Spinal cord (tissue), 10 donors: Measurements from ENCODE around the gene NAV3. TPM values are rescaled to one million over a fixed set of nuclear protein-coding genes. Genes with fewer than 3 reads are reported as not detected.
A peak's percentile ranks its signal among the peaks of the same experiment; 100 is the strongest.
"Not testable (repeated sequence)": the region's sequence is repeated elsewhere in the genome, so short reads cannot be mapped to it uniquely, and the experiment has no call there.

Experiments used
- DNase-seq, 6 donors: peaks; one replicate each; pipeline versions ENCODE4 v3.0.0 to v3.0.0-alpha.2; 2013 to 2015; ENCODE audit warnings: low spot score in 6 of 6, low read depth in 4 of 6
- H3K27ac ChIP-seq: one replicate; pipeline ENCODE4 v1.5.1; 2013; ENCODE audit warnings: low read depth, low read length, control low read depth
- H3K27me3 ChIP-seq: one replicate; pipeline ENCODE4 v1.6.1; 2013; ENCODE audit warnings: low read length; ENCODE audit not compliant: control insufficient read depth, insufficient read depth
- H3K36me3 ChIP-seq: one replicate; pipeline ENCODE4 v1.6.1; 2013; ENCODE audit warnings: low read length; ENCODE audit not compliant: control insufficient read depth, insufficient read depth
- H3K4me1 ChIP-seq: one replicate; pipeline ENCODE4 v1.6.1; 2013; ENCODE audit warnings: low read length; ENCODE audit not compliant: control insufficient read depth, insufficient read depth
- H3K4me3 ChIP-seq: one replicate; pipeline ENCODE4 v1.5.1; 2013; ENCODE audit warnings: low read depth, low read length, control low read depth
- H3K9me3 ChIP-seq: one replicate; pipeline ENCODE4 v1.6.1; 2013; ENCODE audit warnings: low read length; ENCODE audit not compliant: control insufficient read depth, insufficient read depth
- WGBS: methylation state at CpG from one replicate; pipeline ENCODE4 v1.1.5; 2013; ENCODE audit warnings: missing lambda C conversion rate; ENCODE audit not compliant: insufficient coverage; 5-methylcytosine and 5-hydroxymethylcytosine counted together
- polyA plus RNA-seq, 2 donors: library from polyadenylated mRNA; unstranded; fragments of 120-200 nt; gene quantifications; one replicate each; pipeline ENCODE4 v1.2.1, GENCODE V29; 2013; ENCODE audit not compliant: insufficient read length in 2 of 2
- total RNA-seq, 2 donors: library from RNA; depleted of rRNA in 1 of 2; stranded (reverse); fragments of 120-200 nt in 1 of 2; fragments of >200 nt in 1 of 2; gene quantifications; one replicate each; pipeline versions ENCODE4 v1.2.3 to v1.2.4, GENCODE V29; 2013 to 2014
- donor health status: healthy.

NAV3 gene
- total and polyA plus RNA-seq, 4 donors = 28.9 to 96.3 (median 47.1) TPM

- not testable (repeated sequence) for DNase-seq, H3K36me3 ChIP-seq, H3K4me3 ChIP-seq, H3K27ac ChIP-seq, H3K4me1 ChIP-seq, H3K9me3 ChIP-seq, H3K27me3 ChIP-seq
- WGBS = 96% methylated on average over 2 of the region's 2 CpGs
Observed at GRCh38 chr12:78102801-78103200, 272.1 kb downstream of the NAV3 start.

GRCh38 chr12:78115889-78116288 lies 285.2 kb downstream of the NAV3 start:
- Histone ChIP-seq H3K36me3 (peaks cover 9% of the 10 kb centered on the region), H3K9me3 (peaks cover 3% of the 10 kb centered on the region)
- WGBS = no CpG with 5 or more reads among the region's 1 CpG

GRCh38 chr12:78118036-78118435 lies 287.3 kb downstream of the NAV3 start:
- Histone ChIP-seq H3K27ac (no peak overlapping the region), H3K4me1 (peaks cover 5% of the 10 kb centered on the region), H3K9me3 (no peaks in the 10 kb centered on the region), H3K36me3 (peaks cover 15% of the 10 kb centered on the region), H3K4me3 (no peak overlapping the region), H3K27me3 (no peaks in the 10 kb centered on the region)
- WGBS = 87% methylated on average over 4 of the region's 6 CpGs
- no peak for DNase-seq

More at GRCh38 chr12:78115889-78116288, 285.2 kb downstream of the NAV3 start:
- DNase-seq = no peak
- H3K4me3 ChIP-seq = no peak overlapping the region
- H3K27ac ChIP-seq = no peak overlapping the region
- H3K27me3 ChIP-seq = no peaks in the 10 kb centered on the region
- no peaks in the 10 kb centered on the region for H3K4me1 ChIP-seq

- Histone ChIP-seq H3K36me3 (peaks cover 15% of the 10 kb centered on the region), H3K4me3 (no peak overlapping the region), H3K27me3 (no peaks in the 10 kb centered on the region), H3K9me3 (no peaks in the 10 kb centered on the region), H3K4me1 (peaks cover 5% of the 10 kb centered on the region), H3K27ac (no peak overlapping the region)
- DNase-seq = no peak
- WGBS = no CpG with 5 or more reads among the region's 2 CpGs
Observed at GRCh38 chr12:78118486-78118885, 287.8 kb downstream of the NAV3 start.

GRCh38 chr12:78119351-78119918 lies 288.7 kb downstream of the NAV3 start:
- peaks cover 5% of the 10 kb centered on the region for H3K4me1 ChIP-seq
- WGBS = 96% methylated on average over 11 of the region's 12 CpGs
- H3K27me3 ChIP-seq = no peaks in the 10 kb centered on the region
- H3K4me3 ChIP-seq = no peak overlapping the region
- no peaks in the 10 kb centered on the region for H3K9me3 ChIP-seq
- H3K36me3 ChIP-seq = peaks cover 15% of the 10 kb centered on the region
- DNase-seq = no peak
- no peak overlapping the region for H3K27ac ChIP-seq

- Histone ChIP-seq H3K4me3 (no peak overlapping the region), H3K9me3 (no peaks in the 10 kb centered on the region), H3K27me3 (no peaks in the 10 kb centered on the region), H3K27ac (no peak overlapping the region), H3K36me3 (peaks cover 15% of the 10 kb centered on the region), H3K4me1 (peaks cover 5% of the 10 kb centered on the region)
- peak in 1 of 6 donors; percentile 60 for DNase-seq
Observed at GRCh38 chr12:78120306-78120705, 289.6 kb downstream of the NAV3 start.

- DNase-seq = peak in 2 of 6 donors; percentile 51 to 58
- H3K27ac ChIP-seq = no peak overlapping the region
- WGBS = 83% methylated on average over 1 of the region's 6 CpGs
- H3K36me3 ChIP-seq = peaks cover 15% of the 10 kb centered on the region
- H3K4me1 ChIP-seq = peaks cover 5% of the 10 kb centered on the region
- H3K4me3 ChIP-seq = no peak overlapping the region
- no peaks in the 10 kb centered on the region for H3K27me3 ChIP-seq
- no peaks in the 10 kb centered on the region for H3K9me3 ChIP-seq
Observed at GRCh38 chr12:78120866-78121560, 290.3 kb downstream of the NAV3 start.

GRCh38 chr12:78121969-78122610 lies 291.4 kb downstream of the NAV3 start:
- peak overlapping the region; percentile 53 for H3K27ac ChIP-seq
- WGBS = 79% methylated on average over 11 of the region's 16 CpGs
- DNase-seq = peak in 2 of 6 donors; percentile 21 to 30

GRCh38 chr12:78128211-78128610 lies 297.5 kb downstream of the NAV3 start:
- Histone ChIP-seq H3K27me3 (no peaks in the 10 kb centered on the region), H3K27ac (no peak overlapping the region), H3K36me3 (no peaks in the 10 kb centered on the region), H3K9me3 (no peaks in the 10 kb centered on the region), H3K4me3 (no peak overlapping the region), H3K4me1 (no peaks in the 10 kb centered on the region)
- 44% methylated on average over 1 of the region's 2 CpGs for WGBS
- peak in 2 of 6 donors; percentile 27 to 46 for DNase-seq

More at GRCh38 chr12:78121969-78122610, 291.4 kb downstream of the NAV3 start:
- Histone ChIP-seq H3K4me1 (peaks cover 5% of the 10 kb centered on the region), H3K36me3 (peaks cover 15% of the 10 kb centered on the region), H3K27me3 (no peaks in the 10 kb centered on the region), H3K9me3 (no peaks in the 10 kb centered on the region), H3K4me3 (no peak overlapping the region)

- Histone ChIP-seq H3K36me3 (peaks cover 3% of the 10 kb centered on the region), H3K4me1 (no peaks in the 10 kb centered on the region), H3K27me3 (no peaks in the 10 kb centered on the region), H3K4me3 (no peak overlapping the region), H3K9me3 (no peaks in the 10 kb centered on the region), H3K27ac (no peak overlapping the region)
- no peak for DNase-seq
Observed at GRCh38 chr12:78143717-78144116, 313.0 kb downstream of the NAV3 start.
